ENCODE data around the gene LPP.
A peak's percentile ranks its signal among the peaks of the same experiment; 100 is the strongest.

Gene LPP

DNA sequence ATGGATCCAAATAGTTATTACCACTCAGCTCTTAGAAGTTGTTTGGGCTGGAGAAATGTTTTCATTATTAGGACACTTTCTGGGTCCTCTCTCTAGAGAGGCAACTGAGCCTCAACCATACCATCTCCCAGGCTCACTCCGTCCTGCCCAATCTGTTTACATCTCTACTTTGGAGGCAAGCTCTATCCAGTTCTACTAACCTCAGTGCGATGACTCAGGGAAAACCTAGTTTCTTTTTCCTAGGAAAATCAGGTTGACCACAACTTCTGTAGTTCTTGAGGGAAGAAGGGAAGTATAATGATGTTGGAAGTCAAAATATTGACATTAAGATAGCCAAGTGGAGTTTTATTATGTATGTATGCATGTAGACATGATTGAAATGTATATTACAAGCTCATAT is 40.4 kb downstream of the LPP start:
- DNase-seq (ENCODE audit: low spot score) (peak; percentile 56), FAIRE-seq (peak; percentile 67)

GRCh38 chr3:188196232-188196990 is 42.5 kb downstream of the LPP start:
- FAIRE-seq: no peak
- peak; percentile 51 for DNase-seq (ENCODE audit: low spot score)

GRCh38 chr3:188197388-188197847 is 43.5 kb downstream of the LPP start:
- DNase-seq (ENCODE audit: low spot score) (peak; percentile 63), FAIRE-seq (no peak)

GRCh38 chr3:188198001-188198400 is 44.0 kb downstream of the LPP start:
- no peak for FAIRE-seq

DNA sequence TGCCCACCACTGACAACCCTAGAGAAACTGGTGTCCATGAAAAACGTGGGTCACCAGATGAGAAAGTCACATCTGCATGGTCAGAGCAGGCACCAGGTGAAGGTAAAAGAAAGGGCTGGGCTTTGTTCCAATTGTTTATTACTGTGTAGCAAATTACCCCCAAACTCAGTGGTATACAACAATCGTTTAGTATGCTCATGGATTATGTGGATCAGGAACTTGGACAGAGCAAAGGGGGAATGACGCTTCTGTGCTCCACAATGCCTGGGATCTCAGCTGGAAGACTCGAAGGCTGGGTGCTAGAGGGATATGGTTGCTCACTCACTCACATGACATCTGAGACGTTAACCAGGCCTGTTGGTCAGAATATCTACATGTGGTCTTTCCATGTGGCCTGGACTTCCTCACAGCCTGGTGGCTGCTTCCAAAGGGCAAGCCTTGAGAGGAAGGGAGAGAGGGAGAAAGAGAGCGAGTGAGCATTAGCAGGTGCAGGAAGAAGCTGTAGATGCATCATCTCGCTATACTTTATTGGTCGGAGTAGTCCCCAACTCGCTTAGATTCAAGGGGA is 44.9 kb downstream of the LPP start:
- FAIRE-seq: no peak
- DNase-seq (ENCODE audit: low spot score): no peak

More at GRCh38 chr3:188198001-188198400, 44.0 kb downstream of the LPP start:
- no peak for DNase-seq (ENCODE audit: low spot score)

DNA sequence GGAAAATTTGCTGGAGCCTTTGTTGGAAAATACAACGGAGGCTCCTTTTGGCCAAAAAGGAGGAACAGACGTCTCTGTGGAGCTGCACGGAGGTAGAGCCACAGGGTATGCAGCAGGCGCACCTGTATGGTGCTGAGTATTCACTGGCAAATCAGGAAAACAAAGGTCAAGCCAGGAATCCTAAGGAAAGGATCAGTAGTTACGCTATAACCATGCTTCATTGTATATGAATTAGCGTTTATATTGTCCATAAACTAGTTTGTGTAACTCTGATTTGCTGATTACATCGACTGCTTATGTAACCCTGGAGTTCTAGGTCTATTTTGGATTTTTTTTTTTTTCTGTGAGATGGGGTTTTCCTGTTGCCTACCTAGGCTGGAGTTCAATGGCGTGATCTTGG is 45.4 kb downstream of the LPP start:
- DNase-seq (ENCODE audit: low spot score): no peak
- no peak for FAIRE-seq

- FAIRE-seq (no peak), DNase-seq (ENCODE audit: low spot score) (no peak)
These were observed 46.5 kb downstream of the LPP start for GRCh38 chr3:188200481-188200880.

GRCh38 chr3:188202358-188203138 is 48.6 kb downstream of the LPP start:
- DNase-seq (ENCODE audit: low spot score) (no peak), FAIRE-seq (no peak)

- FAIRE-seq (no peak), DNase-seq (ENCODE audit: low spot score) (no peak)
These were observed 50.6 kb downstream of the LPP start for GRCh38 chr3:188204526-188204925.

DNA sequence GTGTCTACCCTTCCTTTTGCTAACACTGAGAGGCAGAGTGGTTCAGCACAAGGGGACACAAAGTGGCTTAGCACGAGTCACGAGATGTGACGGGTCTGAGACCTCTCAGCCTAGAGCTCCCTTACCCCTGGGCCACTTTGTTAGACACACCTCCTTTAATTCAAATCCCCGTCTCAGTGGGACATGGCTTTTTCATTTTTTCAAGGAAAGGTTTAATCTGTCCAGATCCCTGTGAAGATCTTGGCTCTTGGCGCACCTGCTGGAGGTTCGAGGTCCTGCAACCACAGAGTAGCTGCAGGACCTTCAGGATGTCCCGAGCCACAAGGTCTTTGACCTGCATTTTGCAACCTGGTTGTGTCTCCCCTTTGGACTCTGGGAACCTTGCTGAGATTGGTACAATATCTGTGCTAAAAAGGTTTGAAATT is 52.0 kb downstream of the LPP start:
- no peak for FAIRE-seq
- DNase-seq (ENCODE audit: low spot score): no peak

DNA sequence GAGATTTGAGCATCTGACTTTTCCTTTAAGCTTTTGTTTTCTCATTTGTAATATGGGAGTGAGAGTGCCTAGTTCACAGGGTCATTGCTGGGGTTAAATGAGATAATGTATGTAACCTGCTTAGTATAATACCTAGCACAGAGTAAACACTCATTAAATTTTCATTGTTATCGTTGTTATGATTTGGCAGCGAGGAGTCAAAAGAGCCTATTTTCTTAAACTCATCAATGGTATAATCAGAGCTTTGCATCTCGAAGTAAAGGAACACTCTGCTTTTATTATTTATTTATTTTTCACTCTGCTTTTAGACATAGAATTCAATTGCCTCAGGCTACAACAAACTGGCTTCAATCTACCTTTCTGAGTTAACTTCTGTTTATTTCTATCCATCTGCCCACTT is 52.8 kb downstream of the LPP start:
- DNase-seq (ENCODE audit: low spot score) (no peak), FAIRE-seq (no peak)

- FAIRE-seq: no peak
These were observed 54.1 kb downstream of the LPP start for GRCh38 chr3:188207941-188208515.

GRCh38 chr3:188208516-188208981 is 54.6 kb downstream of the LPP start:
- FAIRE-seq: no peak
- peak; percentile 24 for DNase-seq (ENCODE audit: low spot score)

More at GRCh38 chr3:188207941-188208515, 54.1 kb downstream of the LPP start:
- no peak for DNase-seq (ENCODE audit: low spot score)

- DNase-seq (ENCODE audit: low spot score) (no peak), FAIRE-seq (no peak)
These were observed 55.1 kb downstream of the LPP start for GRCh38 chr3:188209034-188209433.

GRCh38 chr3:188209740-188210139 is 55.8 kb downstream of the LPP start:
- DNase-seq (ENCODE audit: low spot score): no peak
- no peak for FAIRE-seq

DNA sequence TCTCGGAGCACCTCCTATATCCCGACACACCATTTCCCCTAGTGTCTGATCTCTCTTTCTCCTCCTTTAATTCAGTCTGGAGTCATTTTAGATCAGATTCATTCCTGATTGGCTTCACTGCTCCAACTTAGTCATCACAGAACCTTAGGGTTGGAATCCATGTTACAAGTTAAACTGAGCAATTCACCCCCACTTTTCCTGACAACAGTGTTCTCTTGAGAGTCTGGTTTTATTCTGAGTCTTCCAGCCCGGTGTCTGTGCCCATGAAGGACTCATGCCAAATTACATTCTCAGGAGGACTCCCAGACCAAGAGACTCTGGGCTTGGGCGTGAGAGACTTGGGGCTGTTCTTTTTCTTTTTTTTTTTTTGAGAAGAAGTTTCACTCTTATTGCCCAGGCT is 57.5 kb downstream of the LPP start:
- DNase-seq (ENCODE audit: low spot score): peak; percentile 46
- peak; percentile 40 for FAIRE-seq

GRCh38 chr3:188212308-188212969 is 58.5 kb downstream of the LPP start:
- DNase-seq (ENCODE audit: low spot score): peak; percentile 98
- FAIRE-seq: peak; percentile 96

GRCh38 chr3:188214442-188214841 is 60.5 kb downstream of the LPP start:
- DNase-seq (ENCODE audit: low spot score) (no peak), FAIRE-seq (no peak)

GRCh38 chr3:188215129-188215528 is 61.2 kb downstream of the LPP start:
- FAIRE-seq (no peak), DNase-seq (ENCODE audit: low spot score) (no peak)

- DNase-seq (ENCODE audit: low spot score) (no peak), FAIRE-seq (no peak)
These were observed 63.1 kb downstream of the LPP start for GRCh38 chr3:188217011-188217463.

DNA sequence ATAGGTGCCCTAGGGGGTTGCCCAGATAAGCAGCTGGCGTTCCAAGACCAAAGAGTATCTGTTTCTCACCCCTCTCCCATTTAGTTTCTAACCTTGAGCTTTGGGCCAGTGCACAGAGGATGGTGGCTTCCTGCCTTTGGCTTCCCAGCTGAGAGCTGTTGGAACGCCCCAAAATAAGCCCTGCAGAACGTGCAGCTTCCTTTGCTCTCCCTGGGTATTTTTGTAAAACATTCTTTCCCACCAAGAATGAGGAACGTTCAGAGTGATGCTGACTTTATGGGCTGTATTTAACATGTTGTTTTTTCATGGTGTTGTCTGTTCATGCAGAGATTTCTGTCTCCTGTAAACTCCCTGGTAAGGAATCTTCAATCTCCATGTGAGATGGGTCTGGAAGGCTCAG is 63.8 kb downstream of the LPP start:
- no peak for FAIRE-seq

More for the DNA sequence above, 63.8 kb downstream of the LPP start:
- no peak for DNase-seq (ENCODE audit: low spot score)

Data from RCC 7860 (cell line).